T-helper 2 cell treated with Interferon-gamma antibody and Interleukin-4, amounts not matched to agents 100 ng/mL and 5 ng/mL, for 36 hours (primary cell): Measurements from ENCODE around the gene DGKI. TPM values are rescaled to one million over a fixed set of nuclear protein-coding genes. Genes with fewer than 3 reads are reported as not detected.

Source experiments
- intact Hi-C: fragments of 100-400 bp; cut with micrococcal nuclease; formaldehyde crosslinking; loops from one replicate; pipeline ENCODE4 v1.15.1; 2023
- total RNA-seq: library from RNA; stranded (reverse); gene quantifications from 2 replicates; pipeline ENCODE4 v1.2.3, GENCODE V29; 2022

The DGKI gene
- total RNA-seq, 1 donor from 2014 or later: 0.34 TPM

- intact Hi-C loops: no loop called here
Observed at GRCh38 chr7:137873524-137873923, 26.8 kb upstream of the DGKI start.

GRCh38 chr7:137871170-137871915 lies 24.6 kb upstream of the DGKI start:
- intact Hi-C loops: no loop called here

GRCh38 chr7:137870684-137871083 lies 23.9 kb upstream of the DGKI start:
- intact Hi-C loops: no loop called here

- intact Hi-C loops: no loop called here
Observed at GRCh38 chr7:137870078-137870477, 23.3 kb upstream of the DGKI start.

DNA sequence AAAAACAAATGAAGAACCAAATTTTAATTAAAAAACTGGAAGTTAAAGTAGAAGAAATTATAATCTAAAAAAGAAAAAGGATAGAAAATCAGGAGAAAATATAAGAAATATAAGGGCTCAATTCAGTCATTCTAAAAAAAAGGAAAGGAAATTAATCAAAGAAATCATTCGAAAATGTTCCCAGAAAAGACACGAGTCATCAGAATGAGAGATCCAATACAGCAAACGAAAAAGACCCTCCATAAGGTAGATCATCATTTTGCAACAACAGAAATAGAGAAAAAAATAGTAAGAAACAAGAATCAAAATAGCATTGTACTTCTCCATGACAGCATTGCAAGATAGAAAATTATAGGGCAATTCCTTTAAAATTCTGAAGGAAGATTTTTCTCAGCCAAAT lies 22.5 kb upstream of the DGKI start:
- intact Hi-C loops: no loop called here

GRCh38 chr7:137867289-137867688 lies 20.5 kb upstream of the DGKI start:
- intact Hi-C loops: no loop called here

GRCh38 chr7:137865764-137866163 lies 19.0 kb upstream of the DGKI start:
- intact Hi-C loops: no loop called here

DNA sequence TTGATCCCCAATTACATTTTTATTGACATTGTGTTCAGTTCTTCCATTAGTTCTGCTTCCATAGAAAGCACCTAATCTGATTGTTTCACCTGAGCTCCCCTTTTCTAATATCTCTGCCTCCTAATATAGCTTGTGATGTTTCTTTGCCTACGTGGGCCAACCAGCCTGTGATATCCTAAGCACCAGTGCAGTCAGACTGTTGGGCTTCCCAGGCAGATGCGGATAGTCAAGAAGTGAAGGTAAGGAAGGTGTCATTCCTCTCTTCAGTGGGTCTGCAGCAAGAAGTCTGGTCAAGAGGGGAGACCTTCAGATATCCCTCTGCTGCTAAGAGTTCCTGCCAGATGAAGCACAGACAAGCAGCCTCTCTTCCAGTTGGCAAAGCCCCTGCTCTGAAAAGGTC lies 16.2 kb upstream of the DGKI start:
- intact Hi-C loops: no loop called here

DNA sequence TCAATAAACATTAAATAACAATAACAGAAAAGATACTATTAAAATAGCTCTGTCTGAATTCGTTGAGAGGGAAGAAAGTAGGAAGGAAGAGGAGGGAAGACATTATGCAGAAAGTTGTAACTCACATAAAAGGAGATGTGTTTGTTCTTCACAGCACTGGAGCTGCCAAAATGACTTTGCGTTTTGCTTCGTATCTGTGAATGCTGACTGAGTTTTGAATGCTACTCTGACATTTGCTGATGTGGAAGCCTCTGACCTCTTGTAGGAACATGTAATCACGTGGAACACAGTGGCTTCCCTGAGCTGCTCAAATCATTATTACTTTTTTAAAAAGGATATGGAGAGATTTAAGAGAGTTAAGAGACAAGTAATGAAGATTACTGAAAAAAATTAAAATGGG lies 15.6 kb upstream of the DGKI start:
- intact Hi-C loops: no loop called here

DNA sequence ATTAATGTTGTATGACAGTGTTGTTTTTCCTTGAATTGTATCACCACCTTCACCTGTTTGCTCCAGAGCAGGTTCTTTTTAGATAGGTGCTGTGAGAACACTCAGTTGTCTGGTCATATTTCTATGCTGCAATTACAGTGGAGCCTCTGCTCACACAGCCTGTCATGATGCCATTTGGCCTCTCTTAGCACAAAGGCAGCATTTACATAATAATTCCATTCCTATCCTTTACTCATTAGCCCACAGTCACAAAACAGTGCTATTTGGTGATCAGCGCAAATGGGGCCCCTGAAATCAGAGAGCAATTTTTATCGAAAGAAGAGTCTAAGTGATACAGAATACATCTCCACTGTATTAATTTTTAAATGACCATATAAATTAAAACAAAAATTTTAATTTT lies 13.8 kb upstream of the DGKI start:
- intact Hi-C loops: no loop called here

GRCh38 chr7:137853053-137853452 lies 6.3 kb upstream of the DGKI start:
- intact Hi-C loops: no loop called here

GRCh38 chr7:137852108-137852507 lies 5.3 kb upstream of the DGKI start:
- intact Hi-C loops: no loop called here

- intact Hi-C loops: no loop called here
Observed at GRCh38 chr7:137850972-137851945, 4.5 kb upstream of the DGKI start.

DNA sequence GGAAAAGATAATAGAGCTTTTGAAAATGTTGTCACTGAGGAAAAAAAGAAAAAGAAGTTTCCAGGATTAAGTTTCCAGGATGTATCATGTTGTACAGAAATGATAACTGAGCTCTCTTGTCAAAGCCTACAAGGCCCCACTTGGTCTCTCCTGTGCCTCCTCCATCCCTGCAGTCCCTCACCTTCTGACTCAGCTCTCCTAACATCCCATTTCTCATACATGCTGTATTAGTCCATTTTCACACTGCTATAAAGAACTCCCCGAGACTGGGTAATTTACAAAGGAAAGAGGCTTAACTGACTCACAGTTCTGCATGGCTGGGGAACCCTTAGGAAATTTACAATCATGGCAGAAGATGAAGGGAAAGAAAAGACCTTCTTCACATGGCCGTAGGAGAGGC lies 3.8 kb upstream of the DGKI start:
- intact Hi-C loops: no loop called here

DNA sequence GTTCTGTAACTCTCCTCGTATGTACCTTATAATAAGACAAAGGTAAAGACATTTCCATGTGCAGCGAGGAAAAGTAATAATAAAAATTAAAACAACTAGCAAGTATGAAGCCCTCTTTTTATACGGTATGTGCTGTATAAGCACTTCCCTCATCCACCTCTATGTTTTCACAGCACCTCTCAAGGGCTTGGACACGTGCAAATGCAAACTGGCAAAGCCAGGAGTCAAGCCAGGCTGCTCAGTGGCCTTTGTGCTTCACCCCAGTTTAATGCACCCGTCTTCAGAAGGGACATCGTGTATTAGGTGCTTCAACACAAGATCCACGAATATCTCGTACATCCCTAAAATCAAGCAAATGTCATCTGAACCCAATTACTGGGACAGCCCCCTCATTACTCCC lies 1.3 kb upstream of the DGKI start:
- intact Hi-C loops: no loop called here

- intact Hi-C loops: no loop called here
Observed at GRCh38 chr7:137847568-137848050, 835 bp upstream of the DGKI start.

- intact Hi-C loops: no loop called here
Observed at GRCh38 chr7:137846549-137846826, 286 bp downstream of the DGKI start.

GRCh38 chr7:137844677-137845425 lies 1.9 kb downstream of the DGKI start:
- intact Hi-C loops: no loop called here

DNA sequence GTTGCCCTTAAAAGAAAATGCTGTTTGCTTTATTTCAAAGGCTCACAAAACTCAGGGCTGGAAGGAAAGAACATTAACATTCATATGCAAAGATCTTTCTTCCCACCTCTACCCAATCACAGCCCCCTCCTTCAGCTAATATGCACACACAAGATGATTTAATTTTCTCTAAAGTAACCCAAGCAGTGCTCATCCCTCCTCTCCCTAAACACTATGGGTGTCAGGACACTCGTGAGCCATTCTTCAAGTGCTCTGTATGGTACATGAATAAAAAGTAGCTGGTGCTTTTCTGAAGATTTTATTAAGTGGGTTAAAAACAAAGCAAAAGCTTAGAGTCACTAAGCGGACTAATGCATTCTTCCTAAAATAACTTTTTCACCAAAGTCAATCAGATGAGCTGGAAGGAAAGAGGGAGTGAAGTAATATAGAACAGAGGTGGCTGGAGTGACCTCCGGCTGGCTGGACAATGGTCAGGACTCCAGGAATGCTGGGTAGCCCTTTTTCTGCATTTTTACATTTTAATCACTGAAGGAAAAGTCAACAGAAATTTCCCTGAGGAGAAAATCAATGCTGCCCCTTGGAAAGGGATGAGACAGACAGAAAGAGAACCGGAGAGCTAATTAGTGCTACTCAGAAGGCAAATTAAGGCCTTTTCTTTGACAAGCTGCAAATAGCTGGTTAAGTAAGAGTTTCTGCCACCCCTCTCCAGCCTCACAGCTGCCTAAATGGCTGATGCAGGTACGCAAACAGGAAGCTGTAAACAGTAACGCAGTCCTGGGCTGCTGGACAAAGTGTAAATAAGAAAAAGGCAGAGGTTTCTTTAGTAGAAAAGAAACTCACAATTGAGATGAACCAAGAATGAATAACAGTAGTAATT lies 6.6 kb downstream of the DGKI start:
- intact Hi-C loops: no loop called here

DNA sequence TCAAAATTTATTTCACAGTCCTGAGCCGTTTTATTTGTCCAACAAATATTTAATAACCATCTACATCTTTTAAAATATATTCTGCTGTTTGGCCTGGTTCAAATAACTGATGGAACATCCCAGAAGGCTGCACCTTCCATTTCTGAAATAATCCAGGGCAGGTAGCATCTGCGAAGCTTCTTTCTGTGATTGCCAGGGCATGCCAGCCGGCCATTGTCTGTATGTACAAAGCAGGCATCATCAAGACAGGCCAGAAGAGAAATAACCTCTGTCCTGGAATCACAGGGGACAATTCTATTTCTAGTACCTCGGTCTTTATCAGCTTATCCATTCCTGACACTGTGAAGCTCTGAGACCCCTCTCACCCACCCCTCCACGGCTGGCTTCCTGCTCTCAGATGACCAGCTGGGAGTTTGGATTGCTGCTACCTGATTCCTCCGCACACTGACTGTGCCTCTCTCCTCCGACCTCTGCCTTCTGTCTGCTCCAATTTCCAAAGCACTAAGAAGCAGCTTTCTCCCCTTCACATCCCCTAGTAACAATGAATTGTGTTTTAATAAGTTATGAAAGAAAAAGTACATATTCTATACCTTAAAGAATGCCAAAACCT lies 8.0 kb downstream of the DGKI start:
- intact Hi-C loops: no loop called here
